ENCODE results near the gene TARBP1.

DNA sequence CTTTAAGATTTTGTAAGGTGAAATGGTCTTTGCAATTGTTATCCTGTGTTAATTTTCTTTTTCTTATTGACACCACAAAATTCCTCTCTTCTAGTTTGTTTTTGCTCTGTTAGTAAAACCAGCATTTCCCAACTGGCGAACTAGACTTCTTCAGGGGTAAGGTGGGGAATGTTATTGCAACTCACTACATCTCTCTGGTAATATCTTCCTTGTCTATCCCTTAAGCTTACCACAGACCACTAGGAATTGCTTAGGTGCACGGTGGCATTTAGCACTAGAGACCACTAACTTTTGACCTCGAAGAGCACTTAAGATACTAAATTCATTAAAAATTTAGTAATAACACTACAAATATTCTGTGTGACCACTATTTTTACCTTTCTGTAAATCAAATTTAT, 109.9 kb downstream of the TARBP1 start:
- TF ChIP-seq YY1 (IDR thresholded peaks at IDR 0.05; ENCODE audit: insufficient read depth, insufficient read length) (no peak), ZNF274 (IDR thresholded peaks at IDR 0.05; ENCODE audit: low read depth, low read length) (no peak)

Measured in NT2/D1 (cell line).